HEK293 (cell line): ENCODE measurements around the gene HIF3A.

Source experiments
- ZNF488 ChIP-seq: fragments of 450-650 bp; formaldehyde crosslinking; IDR thresholded peaks from 2 replicates; pipeline ENCODE4 v1.5.1; 2016; ENCODE audit warnings: missing biosample characterization, missing genetic modification characterization
- ZNF549 ChIP-seq: fragments of 450-650 bp; IDR thresholded peaks from 2 replicates; pipeline ENCODE4 v1.5.1; 2018; ENCODE audit warnings: missing biosample characterization, missing genetic modification characterization, mild to moderate bottlenecking, inconsistent platforms, moderate library complexity

- no peak for TF ChIP-seq ZNF488
- TF ChIP-seq ZNF549 (tag by site-specific recombination) = no peak
Measured at GRCh38 chr19:46350029-46350757, 53.4 kb downstream of the HIF3A start.
